HepG2 (cell line): ENCODE results near the gene PERCC1. TPM values are rescaled to one million over a fixed set of nuclear protein-coding genes. Genes with fewer than 3 reads are reported as not detected.

Experiments
- ATAC-seq: fragments of 200-7000 bp; cut with Tn5 transposase; 3 replicates; pipeline ENCODE4 v1.9.1; 2020; ENCODE audit warnings: mild to moderate bottlenecking, moderate library complexity
- BruUV-seq: library from RNA; stranded (reverse); fragments of 400-500 nt; replicated peaks from 2 replicates; lab custom pipeline; 2021; lab: Mats Ljungman, UMichigan
- CTCF ChIA-PET: fragments of 300-600 bp; formaldehyde crosslinking; extraction: SDS; loops from one replicate; lab custom pipeline; 2021; ENCODE audit warnings: low total read pairs, inconsistent platforms, low intra/inter-chr PET ratio; lab: Yijun Ruan, JAX
- POLR2A ChIA-PET: fragments of 350-600 bp; sonication (Branson Sonifier 250); formaldehyde crosslinking; loops from one replicate; lab custom pipeline; 2020; ENCODE audit warnings: antibody characterized with exemption, inconsistent platforms; lab: Yijun Ruan, JAX
- DNase-seq: peaks from one replicate; pipeline ENCODE4 v3.0.0-alpha.2; 2015; ENCODE audit warnings: low spot score
- FAIRE-seq: peaks from 3 replicates; lab custom pipeline; 2011; peaks lifted over from hg19 to GRCh38; lab: Jason Lieb, UNC
- H2AFZ ChIP-seq: one replicate; pipeline ENCODE4 v1.6.1; 2011; ENCODE audit warnings: low read length, inconsistent platforms
- H3K27ac ChIP-seq: fragments of 300-600 bp; 3 replicates; pipeline ENCODE4 v1.8.0; 2011; ENCODE audit warnings: mixed run types, mild to moderate bottlenecking, mixed read lengths, low read length, inconsistent platforms; ENCODE audit not compliant: insufficient read depth; ENCODE audit errors: extremely low read length
- H3K27me3 ChIP-seq, 2 experiments: fragments of 200-600 bp in 1 of 2; 2 replicates in 1 of 2; 3 replicates in 1 of 2; pipeline versions ENCODE4 v1.6.0 to v1.8.0; 2011; ENCODE audit warnings: low read length in 2 of 2, mild to moderate bottlenecking in 2 of 2, moderate library complexity in 2 of 2, inconsistent platforms in 1 of 2; ENCODE audit not compliant: insufficient read depth in 2 of 2, control insufficient read depth in 1 of 2
- H3K36me3 ChIP-seq, 2 experiments: fragments of 200-600 bp in 1 of 2; replicated peaks in 1 of 2; 2 replicates in 1 of 2; 3 replicates in 1 of 2; pipeline versions ENCODE4 v1.5.1 to v1.8.0; 2011; ENCODE audit warnings: low read length in 2 of 2, inconsistent platforms in 1 of 2; ENCODE audit not compliant: insufficient read depth in 2 of 2, control insufficient read depth in 1 of 2
- H3K4me1 ChIP-seq: 2 replicates; pipeline ENCODE4 v1.5.1; 2012; ENCODE audit warnings: low read length, inconsistent platforms; ENCODE audit not compliant: insufficient read depth
- H3K4me2 ChIP-seq: 2 replicates; pipeline ENCODE4 v1.6.0; 2011; ENCODE audit warnings: low read depth, low read length, inconsistent platforms
- H3K4me3 ChIP-seq, 3 experiments: fragments of 200-600 bp in 1 of 3; sonication (generic), shearing (Covaris generic) in 1 of 3; replicated peaks in 1 of 3; 2 replicates each; pipeline ENCODE4 v1.5.1; 2011 to 2016; ENCODE audit warnings: low read length in 3 of 3, inconsistent platforms in 2 of 3, low read depth in 2 of 3, mild to moderate bottlenecking in 2 of 3, control low read depth in 1 of 3, mixed read lengths in 1 of 3; ENCODE audit not compliant: insufficient read depth in 1 of 3
- H3K79me2 ChIP-seq: one replicate; pipeline ENCODE4 v1.6.1; 2011; ENCODE audit warnings: low read length, inconsistent platforms; ENCODE audit not compliant: insufficient read depth
- H3K9ac ChIP-seq: 2 replicates; pipeline ENCODE4 v1.6.0; 2011; ENCODE audit warnings: mild to moderate bottlenecking, low read depth, low read length, inconsistent platforms; ENCODE audit not compliant: insufficient read depth
- H3K9me3 ChIP-seq: 2 replicates; pipeline ENCODE4 v1.5.1; 2012; ENCODE audit warnings: mild to moderate bottlenecking, low read length
- H4K20me1 ChIP-seq: 2 replicates; pipeline ENCODE4 v1.6.0; 2011; ENCODE audit warnings: inconsistent platforms, mild to moderate bottlenecking, low read length, moderate library complexity; ENCODE audit not compliant: insufficient read depth
- CAMTA2 ChIP-seq: sonication (generic); formaldehyde crosslinking; IDR thresholded peaks from 2 replicates; pipeline ENCODE4 v1.4.0; 2020; ENCODE audit warnings: mild to moderate bottlenecking, missing genetic modification reagents, borderline replicate concordance
- CBX1 ChIP-seq: IDR thresholded peaks from one replicate; pipeline ENCODE4 v1.6.1; 2016; ENCODE audit warnings: antibody characterized with exemption, low read depth
- GATAD1 ChIP-seq: IDR thresholded peaks from 2 replicates; pipeline ENCODE4 v1.6.1; 2016; ENCODE audit warnings: missing genetic modification reagents, missing compliant biosample characterization
- MED8 ChIP-seq: sonication (generic); formaldehyde crosslinking; IDR thresholded peaks from 2 replicates; pipeline ENCODE4 v1.8.1; 2023; ENCODE audit warnings: mild to moderate bottlenecking, missing genetic modification reagents; ENCODE audit not compliant: insufficient replicate concordance
- MXD4 ChIP-seq: IDR thresholded peaks from 2 replicates; pipeline ENCODE4 v1.6.1; 2016; ENCODE audit warnings: mild to moderate bottlenecking, missing biosample characterization, missing genetic modification reagents
- NCOA5 ChIP-seq: sonication (generic); formaldehyde crosslinking; IDR thresholded peaks from 2 replicates; pipeline ENCODE4 v1.4.0; 2020; ENCODE audit warnings: missing genetic modification reagents
- TAF15 ChIP-seq: fragments of 200-400 bp; formaldehyde crosslinking; IDR thresholded peaks from one replicate; pipeline ENCODE4 v1.6.1; 2018; ENCODE audit warnings: mild to moderate bottlenecking, low read depth, low read length; ENCODE audit not compliant: poor library complexity, severe bottlenecking
- TARDBP ChIP-seq: sonication (generic); formaldehyde crosslinking; IDR thresholded peaks from 2 replicates; pipeline ENCODE4 v1.8.0; 2022; ENCODE audit warnings: mild to moderate bottlenecking, missing genetic modification reagents
- THYN1 ChIP-seq: sonication (generic); formaldehyde crosslinking; IDR thresholded peaks from 2 replicates; pipeline ENCODE4 v1.8.1; 2023; ENCODE audit warnings: low read depth, mild to moderate bottlenecking, moderate library complexity, missing genetic modification reagents, borderline replicate concordance
- ZC3H13 ChIP-seq: sonication (generic); formaldehyde crosslinking; IDR thresholded peaks from 2 replicates; pipeline ENCODE4 v1.8.1; 2023; ENCODE audit warnings: mild to moderate bottlenecking, missing genetic modification reagents, moderate library complexity
- ZNF432 ChIP-seq: sonication (generic); formaldehyde crosslinking; IDR thresholded peaks from 2 replicates; pipeline ENCODE4 v1.5.0; 2020; ENCODE audit warnings: missing genetic modification reagents, mild to moderate bottlenecking, borderline replicate concordance
- ZNF441 ChIP-seq: sonication (generic); formaldehyde crosslinking; IDR thresholded peaks from 2 replicates; pipeline ENCODE4 v1.7.0; 2021; ENCODE audit warnings: missing genetic modification reagents, borderline replicate concordance
- ZNF670 ChIP-seq: sonication (generic); formaldehyde crosslinking; IDR thresholded peaks from 2 replicates; pipeline ENCODE4 v1.8.0; 2022; ENCODE audit warnings: mild to moderate bottlenecking, missing genetic modification reagents, borderline replicate concordance
- WGBS: methylation state at CpG from one replicate; pipeline ENCODE4 v1.1.6; 2017; ENCODE audit warnings: low lambda C conversion rate; 5-methylcytosine and 5-hydroxymethylcytosine counted together
- in situ Hi-C: cut with HindIII; loops from 2 replicates; pipeline ENCODE4 v1.10.0; 2017; ENCODE audit warnings: low pct_unique_long_range_greater_than_20kb; ENCODE audit not compliant: extremely low pct_ligation_motif_present
- intact Hi-C: fragments of 100-400 bp; cut with micrococcal nuclease; formaldehyde crosslinking; loops from one replicate; pipeline ENCODE4 v1.10.0; 2022; ENCODE audit not compliant: unreplicated experiment
- polyA plus RNA-seq, 8 experiments: library from polyadenylated mRNA; depleted of rRNA in 3 of 8; stranded (reverse) in 7 of 8; unstranded in 1 of 8; fragments of >200 nt; fragmentation: Illumina TruSeq in 4 of 8; extraction: Trizol in 4 of 8; gene quantifications; 2 replicates each; pipeline versions ENCODE4 v1.2.1 to v1.2.3, GENCODE V29; 2011 to 2016; ENCODE audit warnings: low read depth in 4 of 8, missing spikeins in 1 of 8, mixed read lengths in 1 of 8; ENCODE audit not compliant: insufficient read depth in 1 of 8
- total RNA-seq, 5 experiments: library from RNA; depleted of rRNA; stranded (reverse); fragments of >200 nt; fragmentation: Illumina TruSeq; extraction: Trizol; gene quantifications; 2 replicates each; pipeline ENCODE4 v1.2.3, GENCODE V29; 2016; ENCODE audit warnings: low read depth in 1 of 5
- TF ChIP-seq, protein P1 (sequence below): sonication (generic); formaldehyde crosslinking; IDR thresholded peaks from 2 replicates; pipeline ENCODE4 v1.4.0; 2020; ENCODE audit warnings: missing genetic modification reagents, borderline replicate concordance
- TF ChIP-seq, protein P2 (sequence below): conservative IDR thresholded peaks from 2 replicates; pipeline ENCODE4 v1.6.1; 2018; ENCODE audit warnings: missing genetic modification reagents
- TF ChIP-seq, protein P3 (sequence below): sonication (generic); formaldehyde crosslinking; IDR thresholded peaks from 2 replicates; pipeline ENCODE4 v1.8.0; 2022; ENCODE audit warnings: low read depth, missing genetic modification reagents
- TF ChIP-seq, protein P4 (sequence below): sonication (generic); formaldehyde crosslinking; IDR thresholded peaks from 2 replicates; pipeline ENCODE4 v1.4.0; 2020; ENCODE audit warnings: missing genetic modification reagents

Gene PERCC1
- total and polyA plus RNA-seq, 2 of the 13 experiments (the other 11 are each of a cell fraction or from before 2014, with no cell fraction given), result 0.15 TPM; not detected in 1

DNA sequence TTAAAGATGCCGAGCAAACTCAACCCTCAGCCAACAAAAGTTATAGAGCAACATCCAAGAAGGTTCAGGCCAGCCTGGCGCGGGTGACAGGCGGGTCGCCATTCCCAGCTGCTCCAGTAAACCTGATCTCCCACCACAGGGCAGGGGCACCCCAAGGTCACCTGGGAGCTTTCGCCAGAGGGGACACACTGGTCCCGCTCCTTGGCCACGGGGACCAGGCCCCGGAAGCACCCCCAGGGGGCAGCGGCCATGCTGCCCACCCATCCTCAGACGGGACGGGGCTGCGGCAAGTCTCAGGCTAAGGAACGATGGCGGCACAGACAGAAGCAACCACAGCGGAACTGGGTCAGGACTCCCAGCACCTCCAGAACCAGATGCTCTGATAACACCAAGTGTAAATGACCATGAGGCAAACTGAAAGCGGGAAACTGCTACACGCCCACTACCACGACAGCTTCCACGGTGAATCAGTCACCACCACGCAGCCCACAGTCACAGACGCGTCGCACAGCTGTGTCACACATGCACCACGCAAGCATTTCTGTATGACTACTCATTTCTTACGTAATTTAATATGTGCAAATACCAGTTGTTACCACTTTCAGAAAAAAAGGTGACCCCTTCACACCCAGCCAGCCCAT lies 27.6 kb downstream of the PERCC1 start:
- H3K27me3 ChIP-seq, result no peaks in the 10 kb centered on the region
- ChIA-PET CTCF (no interaction called here), POLR2A (no interaction called here)
- H2AFZ ChIP-seq, result no peak overlapping the region
- no peaks in the 10 kb centered on the region for H3K4me1 ChIP-seq
- H3K36me3 ChIP-seq, result peaks cover 15 to 30% of the 10 kb centered on the region in 2 experiments; a peak in 4 of 5 replicates
- BruUV-seq, result no TSS peak
- in situ Hi-C loops (no loop called here), intact Hi-C loops (no loop called here)
- H3K9ac ChIP-seq, result no peak overlapping the region
- FAIRE-seq (no peak), DNase-seq (no peak), ATAC-seq (no peak)
- H3K9me3 ChIP-seq, result no peaks in the 10 kb centered on the region
- no peak overlapping the region for H3K4me3 ChIP-seq
- H3K79me2 ChIP-seq, result no peaks in the 10 kb centered on the region
- WGBS, result 95% methylated on average over 15 of the region's 26 CpGs
- no peak overlapping the region for H3K27ac ChIP-seq
- no peaks in the 10 kb centered on the region for H4K20me1 ChIP-seq
- H3K4me2 ChIP-seq, result no peak overlapping the region
- TF ChIP-seq TAF15 (no peak), TARDBP (no peak), ZNF670 (no peak), CAMTA2 (CRISPR knock-in tag) (no peak), THYN1 (no peak), MXD4 (CRISPR knock-in tag) (no peak), ZNF441 (no peak), NCOA5 (CRISPR knock-in tag) (no peak), GATAD1 (no peak), MED8 (CRISPR knock-in tag) (no peak), ZC3H13 (CRISPR knock-in tag) (no peak), ZNF432 (no peak), CBX1 (no peak)
- TF ChIP-seq, protein P1, sequence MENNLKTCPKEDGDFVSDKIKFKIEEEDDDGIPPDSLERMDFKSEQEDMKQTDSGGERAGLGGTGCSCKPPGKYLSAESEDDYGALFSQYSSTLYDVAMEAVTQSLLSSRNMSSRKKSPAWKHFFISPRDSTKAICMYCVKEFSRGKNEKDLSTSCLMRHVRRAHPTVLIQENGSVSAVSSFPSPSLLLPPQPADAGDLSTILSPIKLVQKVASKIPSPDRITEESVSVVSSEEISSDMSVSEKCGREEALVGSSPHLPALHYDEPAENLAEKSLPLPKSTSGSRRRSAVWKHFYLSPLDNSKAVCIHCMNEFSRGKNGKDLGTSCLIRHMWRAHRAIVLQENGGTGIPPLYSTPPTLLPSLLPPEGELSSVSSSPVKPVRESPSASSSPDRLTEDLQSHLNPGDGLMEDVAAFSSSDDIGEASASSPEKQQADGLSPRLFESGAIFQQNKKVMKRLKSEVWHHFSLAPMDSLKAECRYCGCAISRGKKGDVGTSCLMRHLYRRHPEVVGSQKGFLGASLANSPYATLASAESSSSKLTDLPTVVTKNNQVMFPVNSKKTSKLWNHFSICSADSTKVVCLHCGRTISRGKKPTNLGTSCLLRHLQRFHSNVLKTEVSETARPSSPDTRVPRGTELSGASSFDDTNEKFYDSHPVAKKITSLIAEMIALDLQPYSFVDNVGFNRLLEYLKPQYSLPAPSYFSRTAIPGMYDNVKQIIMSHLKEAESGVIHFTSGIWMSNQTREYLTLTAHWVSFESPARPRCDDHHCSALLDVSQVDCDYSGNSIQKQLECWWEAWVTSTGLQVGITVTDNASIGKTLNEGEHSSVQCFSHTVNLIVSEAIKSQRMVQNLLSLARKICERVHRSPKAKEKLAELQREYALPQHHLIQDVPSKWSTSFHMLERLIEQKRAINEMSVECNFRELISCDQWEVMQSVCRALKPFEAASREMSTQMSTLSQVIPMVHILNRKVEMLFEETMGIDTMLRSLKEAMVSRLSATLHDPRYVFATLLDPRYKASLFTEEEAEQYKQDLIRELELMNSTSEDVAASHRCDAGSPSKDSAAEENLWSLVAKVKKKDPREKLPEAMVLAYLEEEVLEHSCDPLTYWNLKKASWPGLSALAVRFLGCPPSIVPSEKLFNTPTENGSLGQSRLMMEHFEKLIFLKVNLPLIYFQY (CRISPR knock-in tag), result no peak
- TF ChIP-seq, protein P2, sequence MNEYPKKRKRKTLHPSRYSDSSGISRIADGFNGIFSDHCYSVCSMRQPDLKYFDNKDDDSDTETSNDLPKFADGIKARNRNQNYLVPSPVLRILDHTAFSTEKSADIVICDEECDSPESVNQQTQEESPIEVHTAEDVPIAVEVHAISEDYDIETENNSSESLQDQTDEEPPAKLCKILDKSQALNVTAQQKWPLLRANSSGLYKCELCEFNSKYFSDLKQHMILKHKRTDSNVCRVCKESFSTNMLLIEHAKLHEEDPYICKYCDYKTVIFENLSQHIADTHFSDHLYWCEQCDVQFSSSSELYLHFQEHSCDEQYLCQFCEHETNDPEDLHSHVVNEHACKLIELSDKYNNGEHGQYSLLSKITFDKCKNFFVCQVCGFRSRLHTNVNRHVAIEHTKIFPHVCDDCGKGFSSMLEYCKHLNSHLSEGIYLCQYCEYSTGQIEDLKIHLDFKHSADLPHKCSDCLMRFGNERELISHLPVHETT, result no peak
- TF ChIP-seq, protein P3, sequence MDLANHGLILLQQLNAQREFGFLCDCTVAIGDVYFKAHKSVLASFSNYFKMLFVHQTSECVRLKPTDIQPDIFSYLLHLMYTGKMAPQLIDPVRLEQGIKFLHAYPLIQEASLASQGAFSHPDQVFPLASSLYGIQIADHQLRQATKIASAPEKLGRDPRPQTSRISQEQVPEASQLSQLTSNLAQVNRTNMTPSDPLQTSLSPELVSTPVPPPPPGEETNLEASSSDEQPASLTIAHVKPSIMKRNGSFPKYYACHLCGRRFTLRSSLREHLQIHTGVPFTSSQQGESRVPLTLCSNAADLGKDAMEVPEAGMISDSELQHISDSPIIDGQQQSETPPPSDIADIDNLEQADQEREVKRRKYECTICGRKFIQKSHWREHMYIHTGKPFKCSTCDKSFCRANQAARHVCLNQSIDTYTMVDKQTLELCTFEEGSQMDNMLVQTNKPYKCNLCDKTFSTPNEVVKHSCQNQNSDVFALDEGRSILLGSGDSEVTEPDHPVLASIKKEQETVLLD (CRISPR knock-in tag), result no peak
- TF ChIP-seq, protein P4, sequence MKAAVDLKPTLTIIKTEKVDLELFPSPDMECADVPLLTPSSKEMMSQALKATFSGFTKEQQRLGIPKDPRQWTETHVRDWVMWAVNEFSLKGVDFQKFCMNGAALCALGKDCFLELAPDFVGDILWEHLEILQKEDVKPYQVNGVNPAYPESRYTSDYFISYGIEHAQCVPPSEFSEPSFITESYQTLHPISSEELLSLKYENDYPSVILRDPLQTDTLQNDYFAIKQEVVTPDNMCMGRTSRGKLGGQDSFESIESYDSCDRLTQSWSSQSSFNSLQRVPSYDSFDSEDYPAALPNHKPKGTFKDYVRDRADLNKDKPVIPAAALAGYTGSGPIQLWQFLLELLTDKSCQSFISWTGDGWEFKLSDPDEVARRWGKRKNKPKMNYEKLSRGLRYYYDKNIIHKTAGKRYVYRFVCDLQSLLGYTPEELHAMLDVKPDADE (CRISPR knock-in tag), result no peak
